Sigmoid colon (tissue), 7 donors: ENCODE data around the gene GLIPR2. TPM values are rescaled to one million over a fixed set of nuclear protein-coding genes. Genes with fewer than 3 reads are reported as not detected.

Experiments
- DNase-seq: peaks from one replicate; pipeline ENCODE4 v3.0.0-alpha.2; 2019
- H3K27ac ChIP-seq, 4 donors: fragments of 200-600 bp; sonication (generic); one replicate each; pipeline ENCODE4 v1.5.1; 2016 to 2019; ENCODE audit warnings: mild to moderate bottlenecking in 1 of 4
- H3K27me3 ChIP-seq, 3 donors: fragments of 200-600 bp; sonication (generic); one replicate each; pipeline ENCODE4 v1.5.1; 2019; ENCODE audit warnings: mild to moderate bottlenecking in 1 of 3
- H3K36me3 ChIP-seq, 4 donors: fragments of 200-600 bp; sonication (generic); one replicate each; pipeline ENCODE4 v1.5.1; 2016 to 2019
- H3K4me1 ChIP-seq, 4 donors: fragments of 200-600 bp; sonication (generic); one replicate each; pipeline ENCODE4 v1.5.1; 2017 to 2019
- H3K4me3 ChIP-seq, 4 donors: fragments of 200-600 bp; sonication (generic); one replicate each; pipeline ENCODE4 v1.5.1; 2017 to 2019; ENCODE audit warnings: mild to moderate bottlenecking in 2 of 4, moderate library complexity in 1 of 4
- H3K9me3 ChIP-seq, 4 donors: fragments of 200-600 bp in 3 of 4; sonication (generic) in 3 of 4; one replicate each; pipeline versions ENCODE4 v1.5.1 to v1.6.1; 2013 to 2019
- CTCF ChIP-seq, 4 experiments: fragments of 450-650 bp in 3 of 4; fragments of 200-600 bp in 1 of 4; IDR thresholded peaks; one replicate each; pipeline ENCODE4 v1.5.1; 2016 to 2019; ENCODE audit warnings: antibody characterized with exemption in 4 of 4, mild to moderate bottlenecking in 3 of 4, moderate library complexity in 2 of 4
- EP300 ChIP-seq, 4 donors: sonication (generic); formaldehyde crosslinking; IDR thresholded peaks; one replicate each; pipeline ENCODE4 v1.6.1; 2017; ENCODE audit warnings: antibody characterized with exemption in 4 of 4
- POLR2A ChIP-seq, 2 donors: fragments of 450-650 bp; IDR thresholded peaks; one replicate each; pipeline ENCODE4 v1.6.1; 2016; ENCODE audit warnings: antibody characterized with exemption in 2 of 2, mild to moderate bottlenecking in 2 of 2, moderate library complexity in 2 of 2
- POLR2AphosphoS5 ChIP-seq, 4 donors: sonication (generic); formaldehyde crosslinking; IDR thresholded peaks; one replicate each; pipeline ENCODE4 v1.6.1; 2017; ENCODE audit warnings: antibody characterized with exemption in 4 of 4
- WGBS, 2 donors: extraction: QIAGEN DNeasy Blood & Tissue Kit; methylation state at CpG; one replicate each; pipeline ENCODE4 v1.1.7; 2013; 5-methylcytosine and 5-hydroxymethylcytosine counted together
- intact Hi-C: fragments of 100-400 bp; cut with DNase I; formaldehyde crosslinking; loops from one replicate; pipeline ENCODE4 v1.15.1; 2023
- polyA plus RNA-seq, 3 donors: library from polyadenylated mRNA; stranded (reverse); fragments of 200-250 nt; gene quantifications; one replicate each; pipeline ENCODE4 v1.2.3, GENCODE V29; 2013
- total RNA-seq, 4 donors: library from RNA; depleted of rRNA; stranded (reverse); fragments of >200 nt; gene quantifications; one replicate each; pipeline ENCODE4 v1.1.0, GENCODE V29; 2016
- donor health status: healthy with polysubstance abuse.
- donor health status: Bipolar disorder and iron deficiency.
- donor health status: healthy.

GLIPR2 gene
- total and polyA plus RNA-seq, 7 donors = 29.8 to 90.6 (median 57.3) TPM

GRCh38 chr9:36121971-36122370, 14.6 kb upstream of the GLIPR2 start:
- Histone ChIP-seq H3K4me1 (no peaks in the 10 kb centered on the region), H3K36me3 (peaks cover 0 to 46% (median 10%) of the 10 kb centered on the region in 4 donors), H3K27ac (no peak overlapping the region), H3K27me3 (no peaks in the 10 kb centered on the region), H3K9me3 (no peaks in the 10 kb centered on the region), H3K4me3 (no peak overlapping the region)
- intact Hi-C loops = no loop called here
- no peak for DNase-seq
- 93 to 94% methylated on average over 7 of the region's 7 CpGs for WGBS, 2 donors
- no peak for TF ChIP-seq CTCF (IDR thresholded peaks at IDR 0.05)
- TF ChIP-seq EP300 (IDR thresholded peaks at IDR 0.05) = no peak
- no peak for TF ChIP-seq POLR2A (IDR thresholded peaks at IDR 0.05)
- no peak for TF ChIP-seq POLR2AphosphoS5 (IDR thresholded peaks at IDR 0.05)

- TF ChIP-seq EP300 (IDR thresholded peaks at IDR 0.05) = no peak
- no peak for TF ChIP-seq POLR2AphosphoS5 (IDR thresholded peaks at IDR 0.05)
- TF ChIP-seq POLR2A (IDR thresholded peaks at IDR 0.05) = no peak
- TF ChIP-seq CTCF (IDR thresholded peaks at IDR 0.05) = no peak
- H3K27me3 ChIP-seq = no peaks in the 10 kb centered on the region
- intact Hi-C loops = no loop called here
- peaks cover 0 to 32% (median 10%) of the 10 kb centered on the region in 4 donors for H3K36me3 ChIP-seq
- no peak for DNase-seq
- WGBS, 2 donors = 92 to 97% methylated on average over 2 of the region's 2 CpGs
- no peak overlapping the region for H3K4me3 ChIP-seq
- no peaks in the 10 kb centered on the region for H3K9me3 ChIP-seq
- no peak overlapping the region for H3K27ac ChIP-seq
- H3K4me1 ChIP-seq = no peaks in the 10 kb centered on the region
Observed at GRCh38 chr9:36123515-36123914, 13.0 kb upstream of the GLIPR2 start.

- no peak for DNase-seq
- intact Hi-C loops = no loop called here
- TF ChIP-seq POLR2A (IDR thresholded peaks at IDR 0.05) (no peak), CTCF (IDR thresholded peaks at IDR 0.05) (no peak), EP300 (IDR thresholded peaks at IDR 0.05) (no peak), POLR2AphosphoS5 (IDR thresholded peaks at IDR 0.05) (no peak)
- H3K9me3 ChIP-seq = no peaks in the 10 kb centered on the region
- H3K27me3 ChIP-seq = no peaks in the 10 kb centered on the region
- 70 to 81% methylated on average over 10 of the region's 10 CpGs for WGBS, 2 donors
- no peak overlapping the region for H3K4me3 ChIP-seq
- no peaks in the 10 kb centered on the region for H3K4me1 ChIP-seq
- no peak overlapping the region for H3K27ac ChIP-seq
- peaks cover 0 to 21% (median 7%) of the 10 kb centered on the region in 4 donors for H3K36me3 ChIP-seq
Observed at GRCh38 chr9:36125062-36125855, 11.3 kb upstream of the GLIPR2 start.

GRCh38 chr9:36126016-36126730, 10.4 kb upstream of the GLIPR2 start:
- H3K27me3 ChIP-seq = no peaks in the 10 kb centered on the region
- TF ChIP-seq POLR2AphosphoS5 (IDR thresholded peaks at IDR 0.05) (no peak), EP300 (IDR thresholded peaks at IDR 0.05) (no peak), POLR2A (IDR thresholded peaks at IDR 0.05) (no peak), CTCF (IDR thresholded peaks at IDR 0.05) (no peak)
- no peaks in the 10 kb centered on the region for H3K9me3 ChIP-seq
- WGBS, 2 donors = 27 to 49% methylated on average over 7 of the region's 7 CpGs
- peaks cover 0 to 21% (median 4%) of the 10 kb centered on the region in 4 donors for H3K36me3 ChIP-seq
- DNase-seq = no peak
- H3K27ac ChIP-seq = no peak overlapping the region
- H3K4me1 ChIP-seq = no peaks in the 10 kb centered on the region
- intact Hi-C loops = no loop called here
- no peak overlapping the region for H3K4me3 ChIP-seq
